Bronchial smooth muscle cell (primary cell): ENCODE data around the gene CDCA7L. TPM values are rescaled to one million over a fixed set of nuclear protein-coding genes. Genes with fewer than 3 reads are reported as not detected.

Source experiments
- total RNA-seq: library from RNA; depleted of rRNA; stranded (reverse); fragments of >200 nt; gene quantifications from 2 replicates; pipeline ENCODE4 v1.2.1, GENCODE V29; 2014

Gene CDCA7L, protein sequence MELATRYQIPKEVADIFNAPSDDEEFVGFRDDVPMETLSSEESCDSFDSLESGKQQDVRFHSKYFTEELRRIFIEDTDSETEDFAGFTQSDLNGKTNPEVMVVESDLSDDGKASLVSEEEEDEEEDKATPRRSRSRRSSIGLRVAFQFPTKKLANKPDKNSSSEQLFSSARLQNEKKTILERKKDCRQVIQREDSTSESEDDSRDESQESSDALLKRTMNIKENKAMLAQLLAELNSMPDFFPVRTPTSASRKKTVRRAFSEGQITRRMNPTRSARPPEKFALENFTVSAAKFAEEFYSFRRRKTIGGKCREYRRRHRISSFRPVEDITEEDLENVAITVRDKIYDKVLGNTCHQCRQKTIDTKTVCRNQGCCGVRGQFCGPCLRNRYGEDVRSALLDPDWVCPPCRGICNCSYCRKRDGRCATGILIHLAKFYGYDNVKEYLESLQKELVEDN
- 30.1 and 32.2 TPM in 2 replicates for total RNA-seq

DNA sequence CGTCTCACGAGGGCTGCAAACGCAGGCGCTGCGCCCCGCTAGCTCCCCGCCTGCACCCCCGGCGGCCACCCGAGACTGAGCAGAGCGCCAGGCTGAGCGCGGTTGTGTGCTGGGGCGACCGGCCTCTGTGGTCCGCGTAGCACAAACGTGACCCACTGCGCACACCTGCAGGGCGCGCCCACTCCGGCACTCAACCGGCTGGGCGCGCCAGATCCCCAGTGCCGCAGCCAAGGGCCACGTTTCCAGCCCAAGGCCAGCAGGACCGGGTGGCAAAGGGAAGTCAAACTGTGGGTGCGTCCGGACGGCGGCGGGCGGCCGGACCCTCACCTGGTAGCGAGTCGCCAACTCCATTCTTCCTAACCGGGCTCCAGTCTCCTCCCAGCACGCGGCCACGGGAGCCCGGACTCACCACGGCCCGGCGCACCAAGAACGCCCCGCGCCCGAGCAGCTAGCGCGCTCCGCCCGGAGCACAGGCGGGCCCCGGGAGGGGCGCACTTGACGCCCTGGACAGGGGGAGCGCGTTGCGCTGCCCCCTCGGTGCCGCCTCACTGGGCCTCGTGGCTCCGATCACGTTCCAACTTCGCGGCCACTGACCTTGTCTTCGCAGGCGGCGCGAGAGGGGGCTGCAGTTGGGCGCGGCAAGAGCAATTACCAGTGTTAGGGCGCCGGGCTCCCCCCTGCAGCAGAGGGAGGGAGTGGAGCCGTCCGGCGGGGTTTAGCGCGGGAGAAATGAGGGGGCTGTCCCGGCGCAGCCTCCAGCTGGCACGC is at the start of gene CDCA7L:
CDCA7L (minus strand) TSS at position 446 of the 768 bp plus-strand sequence; CDS start at position 351, 95 bp downstream.

